Neutrophil (primary cell): ENCODE measurements around the gene REEP6.

Experiments used
- H3K27ac ChIP-seq: fragments of 200-600 bp; sonication (generic); 2 replicates; pipeline ENCODE4 v1.5.1; 2016; ENCODE audit warnings: mild to moderate bottlenecking, moderate library complexity
- H3K27me3 ChIP-seq: fragments of 200-600 bp; sonication (generic); 2 replicates; pipeline ENCODE4 v1.6.0; 2016; ENCODE audit warnings: mild to moderate bottlenecking
- H3K36me3 ChIP-seq: fragments of 200-600 bp; sonication (generic); 2 replicates; pipeline ENCODE4 v1.5.1; 2017
- H3K4me1 ChIP-seq, 2 experiments: fragments of 200-600 bp in 1 of 2; sonication (generic) in 1 of 2; 1 replicate in 1 of 2; 2 replicates in 1 of 2; pipeline versions ENCODE4 v1.5.1 to v1.6.1; 2013 to 2016; ENCODE audit warnings: low read depth in 1 of 2, low read length in 1 of 2, mild to moderate bottlenecking in 1 of 2, moderate library complexity in 1 of 2; ENCODE audit not compliant: control insufficient read depth in 1 of 2, insufficient read depth in 1 of 2
- H3K4me3 ChIP-seq, 2 experiments: fragments of 200-600 bp in 1 of 2; sonication (generic) in 1 of 2; 1 replicate in 1 of 2; 2 replicates in 1 of 2; pipeline ENCODE4 v1.5.1; 2013 to 2016; ENCODE audit warnings: low read depth in 1 of 2, low read length in 1 of 2, mild to moderate bottlenecking in 1 of 2, moderate library complexity in 1 of 2
- H3K9me3 ChIP-seq: fragments of 200-600 bp; sonication (generic); 2 replicates; pipeline ENCODE4 v1.5.1; 2016
- TF ChIP-seq, protein P1 (sequence below): fragments of 200-600 bp; sonication (generic); IDR thresholded peaks from 2 replicates; pipeline ENCODE4 v1.5.1; 2016; ENCODE audit warnings: antibody characterized with exemption

The REEP6 gene

DNA sequence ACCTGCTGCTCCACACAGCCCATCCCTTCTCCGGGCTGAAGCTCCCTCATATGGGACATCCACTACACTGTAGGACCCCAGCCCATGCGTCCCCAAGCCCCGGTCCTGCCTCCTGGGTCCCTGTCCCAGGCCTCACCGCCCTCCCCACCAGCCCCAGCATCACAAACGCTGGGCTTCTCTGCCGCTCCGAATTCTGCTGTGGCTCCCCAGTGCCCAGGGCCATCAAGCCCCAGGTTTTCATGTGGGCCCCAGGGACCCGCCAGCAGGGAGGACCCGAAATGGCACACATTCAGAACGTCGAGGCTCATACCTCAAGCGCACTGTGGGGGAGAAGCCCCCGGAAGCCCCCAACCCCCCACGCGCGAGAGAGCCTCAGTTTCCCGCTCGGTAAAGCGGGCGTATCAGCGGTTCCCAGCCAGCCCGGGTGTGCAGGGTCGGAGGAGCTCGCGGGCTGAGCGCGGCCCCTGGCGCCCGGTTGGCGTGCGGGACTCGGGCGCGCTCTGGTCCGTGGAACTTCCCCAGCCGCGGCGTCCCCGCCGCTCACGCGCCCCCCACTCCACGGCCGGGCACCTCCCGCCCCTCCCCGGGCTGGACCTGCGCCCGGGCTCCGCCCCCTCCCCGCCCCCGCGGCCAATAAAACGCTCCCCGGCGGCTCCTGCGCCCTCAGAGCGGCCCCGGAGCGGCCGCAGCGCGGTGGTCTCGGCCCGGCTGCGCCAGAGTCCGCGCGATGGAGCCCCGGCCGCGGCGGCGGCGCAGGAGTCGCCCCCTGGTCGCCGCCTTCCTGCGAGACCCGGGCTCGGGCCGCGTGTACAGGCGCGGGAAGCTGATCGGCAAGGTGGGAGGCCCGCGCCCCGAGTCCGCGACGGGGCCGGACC is 32.7 kb downstream of the REEP6 start, which contains the start of gene PLK5:
Gene PLK5 (plus strand): TSS at position 666 of the 875 bp plus-strand sequence. CDS start 2,920 bp downstream, outside the sequence.
- H3K36me3 ChIP-seq: no peaks in the 10 kb centered on the region
- TF ChIP-seq, protein P1, sequence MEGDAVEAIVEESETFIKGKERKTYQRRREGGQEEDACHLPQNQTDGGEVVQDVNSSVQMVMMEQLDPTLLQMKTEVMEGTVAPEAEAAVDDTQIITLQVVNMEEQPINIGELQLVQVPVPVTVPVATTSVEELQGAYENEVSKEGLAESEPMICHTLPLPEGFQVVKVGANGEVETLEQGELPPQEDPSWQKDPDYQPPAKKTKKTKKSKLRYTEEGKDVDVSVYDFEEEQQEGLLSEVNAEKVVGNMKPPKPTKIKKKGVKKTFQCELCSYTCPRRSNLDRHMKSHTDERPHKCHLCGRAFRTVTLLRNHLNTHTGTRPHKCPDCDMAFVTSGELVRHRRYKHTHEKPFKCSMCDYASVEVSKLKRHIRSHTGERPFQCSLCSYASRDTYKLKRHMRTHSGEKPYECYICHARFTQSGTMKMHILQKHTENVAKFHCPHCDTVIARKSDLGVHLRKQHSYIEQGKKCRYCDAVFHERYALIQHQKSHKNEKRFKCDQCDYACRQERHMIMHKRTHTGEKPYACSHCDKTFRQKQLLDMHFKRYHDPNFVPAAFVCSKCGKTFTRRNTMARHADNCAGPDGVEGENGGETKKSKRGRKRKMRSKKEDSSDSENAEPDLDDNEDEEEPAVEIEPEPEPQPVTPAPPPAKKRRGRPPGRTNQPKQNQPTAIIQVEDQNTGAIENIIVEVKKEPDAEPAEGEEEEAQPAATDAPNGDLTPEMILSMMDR: no peak
- H3K4me3 ChIP-seq: no peak within 1 kb of the TSS
- H3K4me1 ChIP-seq: no peaks in the 10 kb centered on the region
- peaks cover 87% of the 10 kb centered on the region for H3K27me3 ChIP-seq
- no peak within 1 kb of the TSS for H3K27ac ChIP-seq
- H3K9me3 ChIP-seq: no peaks in the 10 kb centered on the region

DNA sequence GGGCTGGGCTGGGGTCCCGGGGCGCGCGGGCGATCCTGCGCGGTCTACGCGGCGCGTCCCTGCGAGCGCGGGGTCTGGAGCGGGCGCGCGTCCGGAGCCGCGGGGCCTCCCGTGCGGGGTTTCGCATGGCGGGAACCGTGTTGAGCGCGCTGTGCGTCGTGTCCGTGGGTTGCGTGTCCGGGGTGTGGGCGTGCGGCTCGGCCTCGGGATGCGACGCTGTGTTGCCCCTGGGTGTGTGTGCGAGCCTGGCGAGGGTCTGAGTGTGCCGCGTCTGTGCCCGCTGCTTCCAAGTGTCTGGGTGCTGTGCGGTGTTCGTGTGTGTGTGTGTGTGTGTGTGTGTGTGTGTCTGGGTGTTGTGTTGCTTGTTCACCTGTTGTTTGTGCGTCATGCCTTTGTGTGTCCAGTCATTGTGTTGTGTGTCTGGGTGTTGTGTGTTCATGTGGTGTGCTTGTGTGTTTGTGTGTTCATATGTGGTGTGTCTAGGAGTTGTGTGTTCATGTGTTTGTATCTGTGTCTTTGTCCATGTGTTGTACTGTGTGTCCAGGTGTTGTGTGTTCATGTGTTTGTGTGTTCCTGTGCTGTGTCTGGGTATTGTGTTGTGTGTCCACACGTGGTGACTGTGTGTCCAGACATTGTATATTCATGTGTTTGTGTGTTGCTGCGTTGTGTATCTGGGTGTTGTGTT is 33.4 kb downstream of the REEP6 start:
- H3K27me3 ChIP-seq: peaks cover 85% of the 10 kb centered on the region
- no peaks in the 10 kb centered on the region for H3K36me3 ChIP-seq
- TF ChIP-seq, protein P1: no peak
- H3K4me3 ChIP-seq: no peak overlapping the region
- no peak overlapping the region for H3K27ac ChIP-seq
- no peaks in the 10 kb centered on the region for H3K9me3 ChIP-seq
- no peaks in the 10 kb centered on the region for H3K4me1 ChIP-seq

DNA sequence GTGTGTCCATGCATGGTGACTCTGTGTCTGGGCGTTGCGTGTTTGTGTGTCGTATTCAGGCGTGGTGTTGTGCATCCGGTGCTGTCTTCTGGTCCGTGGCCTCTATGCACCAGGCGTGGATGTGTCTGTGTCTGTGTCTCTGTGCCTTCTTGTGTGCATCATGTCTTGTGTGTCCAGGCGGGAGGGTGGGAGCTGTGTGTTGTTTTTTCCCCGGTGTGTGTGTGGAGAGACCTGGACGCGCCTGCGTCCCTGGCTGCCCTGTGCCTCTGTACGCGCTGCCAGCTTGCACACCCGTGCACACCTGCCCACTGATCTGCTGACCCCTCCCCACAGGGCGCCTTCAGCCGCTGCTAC is 34.0 kb downstream of the REEP6 start:
- Histone ChIP-seq H3K27ac (no peak overlapping the region), H3K27me3 (peaks cover 85% of the 10 kb centered on the region), H3K4me1 (no peaks in the 10 kb centered on the region), H3K9me3 (no peaks in the 10 kb centered on the region), H3K4me3 (no peak overlapping the region), H3K36me3 (no peaks in the 10 kb centered on the region)
- TF ChIP-seq, protein P1: no peak

DNA sequence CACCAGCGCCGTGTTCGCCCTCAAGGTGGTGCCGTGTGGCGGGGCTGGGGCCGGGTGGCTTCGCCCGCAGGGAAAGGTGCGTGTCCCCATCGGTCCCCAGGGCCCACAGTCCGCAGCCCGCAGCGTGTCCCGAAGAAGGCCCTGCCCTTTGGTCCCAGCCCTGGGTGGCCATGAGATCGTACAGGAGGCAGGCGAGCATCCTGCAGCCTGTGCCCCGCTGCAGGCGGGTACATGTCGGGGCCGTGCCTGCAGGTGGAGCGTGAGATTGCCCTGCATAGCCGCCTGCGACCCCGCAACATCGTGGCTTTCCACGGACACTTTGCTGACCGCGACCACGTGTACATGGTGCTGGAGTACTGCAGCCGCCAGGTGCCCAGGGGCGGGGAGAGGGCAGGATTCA is 34.4 kb downstream of the REEP6 start:
- Histone ChIP-seq H3K36me3 (no peaks in the 10 kb centered on the region), H3K4me1 (no peaks in the 10 kb centered on the region), H3K9me3 (no peaks in the 10 kb centered on the region), H3K27ac (no peak overlapping the region), H3K27me3 (peaks cover 81% of the 10 kb centered on the region), H3K4me3 (no peak overlapping the region)
- TF ChIP-seq, protein P1: no peak

DNA sequence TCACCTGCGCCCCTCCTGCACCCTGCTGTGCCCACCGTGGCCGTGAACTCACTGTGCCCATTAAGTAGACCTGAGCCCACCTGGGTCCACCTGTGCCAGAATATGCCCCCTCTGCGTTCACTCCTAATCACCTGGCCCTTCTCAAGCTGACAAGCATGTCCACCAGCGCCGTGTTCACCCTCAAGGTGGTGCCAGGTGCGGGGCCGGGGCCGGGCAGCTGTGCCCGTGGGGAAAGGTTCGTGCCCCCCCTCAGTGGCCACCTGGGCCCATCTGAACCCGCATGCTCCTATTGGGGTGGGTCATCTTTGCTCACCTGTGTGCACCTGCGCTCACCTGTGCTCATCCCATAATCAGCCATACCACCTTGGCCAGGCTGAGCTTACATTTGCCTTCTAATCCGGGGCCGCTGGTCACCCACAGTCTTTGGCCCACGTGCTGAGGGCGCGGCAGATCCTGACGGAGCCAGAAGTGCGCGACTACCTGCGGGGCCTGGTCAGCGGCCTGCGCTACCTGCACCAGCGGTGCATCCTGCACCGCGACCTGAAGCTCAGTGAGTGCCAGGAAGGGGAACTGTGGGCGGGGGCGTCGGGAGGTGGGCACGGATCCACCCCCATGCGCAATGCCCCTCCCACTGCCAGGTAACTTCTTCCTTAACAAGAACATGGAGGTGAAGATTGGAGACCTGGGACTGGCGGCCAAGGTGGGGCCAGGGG is 35.2 kb downstream of the REEP6 start:
- TF ChIP-seq, protein P1: no peak
- H3K4me1 ChIP-seq: no peaks in the 10 kb centered on the region
- H3K27me3 ChIP-seq: peaks cover 77% of the 10 kb centered on the region
- H3K4me3 ChIP-seq: no peak overlapping the region
- H3K27ac ChIP-seq: no peak overlapping the region
- H3K9me3 ChIP-seq: no peaks in the 10 kb centered on the region
- H3K36me3 ChIP-seq: no peaks in the 10 kb centered on the region
